Testis (tissue), 3 donors: ENCODE measurements around the gene TFAP2B. TPM values are rescaled to one million over a fixed set of nuclear protein-coding genes. Genes with fewer than 3 reads are reported as not detected.

ENCODE experiments used
- DNase-seq: peaks from one replicate; pipeline ENCODE4 v3.0.0-alpha.2; 2019
- H3K27ac ChIP-seq, 2 donors: fragments of 200-600 bp; sonication (generic); one replicate each; pipeline ENCODE4 v1.5.1; 2019
- H3K27me3 ChIP-seq: fragments of 200-600 bp; sonication (generic); one replicate; pipeline ENCODE4 v1.5.1; 2019
- H3K36me3 ChIP-seq: fragments of 200-600 bp; sonication (generic); one replicate; pipeline ENCODE4 v1.5.1; 2017; ENCODE audit warnings: low read depth; ENCODE audit errors: missing control alignments
- H3K4me1 ChIP-seq: fragments of 200-600 bp; sonication (generic); one replicate; pipeline ENCODE4 v1.5.1; 2019
- H3K4me3 ChIP-seq, 2 donors: fragments of 200-600 bp; sonication (generic); one replicate each; pipeline ENCODE4 v1.5.1; 2017 to 2019
- H3K9me3 ChIP-seq: fragments of 200-600 bp; sonication (generic); one replicate; pipeline ENCODE4 v1.5.1; 2017
- POLR2A ChIP-seq: fragments of 450-650 bp; IDR thresholded peaks from one replicate; pipeline ENCODE4 v1.6.1; 2017; ENCODE audit warnings: antibody characterized with exemption, mild to moderate bottlenecking, moderate library complexity
- WGBS, 2 donors: methylation state at CpG; one replicate each; pipeline ENCODE4 v1.1.5; 2018; 5-methylcytosine and 5-hydroxymethylcytosine counted together
- intact Hi-C: fragments of 100-400 bp; cut with DNase I; formaldehyde crosslinking; loops from one replicate; pipeline ENCODE4 v1.15.1; 2023; ENCODE audit warnings: low total_unique reads
- polyA plus RNA-seq: library from polyadenylated mRNA; stranded (reverse); fragments of 350-450 nt; fragmentation: Illumina TruSeq; extraction: RNeasy Lipid Tissue Mini Kit (QIAGEN cat#74804); gene quantifications from one replicate; pipeline ENCODE4 v1.2.3, GENCODE V29; 2014; ENCODE audit warnings: low read depth, low replicate concordance; ENCODE audit not compliant: insufficient read depth
- total RNA-seq, 2 donors: library from RNA; depleted of rRNA; stranded (reverse); fragments of >200 nt; gene quantifications; one replicate each; pipeline ENCODE4 v1.2.3, GENCODE V29; 2016
- TF ChIP-seq, protein P1 (sequence below), 3 experiments: fragments of 450-650 bp in 2 of 3; fragments of 200-600 bp in 1 of 3; sonication (generic) in 1 of 3; IDR thresholded peaks; one replicate each; pipeline ENCODE4 v1.5.1; 2016 to 2019; ENCODE audit warnings: antibody characterized with exemption in 3 of 3, mild to moderate bottlenecking in 2 of 3, moderate library complexity in 1 of 3

Gene TFAP2B
- total and polyA plus RNA-seq, 3 donors from 2014 or later, result 0.19 to 0.63 (median 0.24) TPM

DNA sequence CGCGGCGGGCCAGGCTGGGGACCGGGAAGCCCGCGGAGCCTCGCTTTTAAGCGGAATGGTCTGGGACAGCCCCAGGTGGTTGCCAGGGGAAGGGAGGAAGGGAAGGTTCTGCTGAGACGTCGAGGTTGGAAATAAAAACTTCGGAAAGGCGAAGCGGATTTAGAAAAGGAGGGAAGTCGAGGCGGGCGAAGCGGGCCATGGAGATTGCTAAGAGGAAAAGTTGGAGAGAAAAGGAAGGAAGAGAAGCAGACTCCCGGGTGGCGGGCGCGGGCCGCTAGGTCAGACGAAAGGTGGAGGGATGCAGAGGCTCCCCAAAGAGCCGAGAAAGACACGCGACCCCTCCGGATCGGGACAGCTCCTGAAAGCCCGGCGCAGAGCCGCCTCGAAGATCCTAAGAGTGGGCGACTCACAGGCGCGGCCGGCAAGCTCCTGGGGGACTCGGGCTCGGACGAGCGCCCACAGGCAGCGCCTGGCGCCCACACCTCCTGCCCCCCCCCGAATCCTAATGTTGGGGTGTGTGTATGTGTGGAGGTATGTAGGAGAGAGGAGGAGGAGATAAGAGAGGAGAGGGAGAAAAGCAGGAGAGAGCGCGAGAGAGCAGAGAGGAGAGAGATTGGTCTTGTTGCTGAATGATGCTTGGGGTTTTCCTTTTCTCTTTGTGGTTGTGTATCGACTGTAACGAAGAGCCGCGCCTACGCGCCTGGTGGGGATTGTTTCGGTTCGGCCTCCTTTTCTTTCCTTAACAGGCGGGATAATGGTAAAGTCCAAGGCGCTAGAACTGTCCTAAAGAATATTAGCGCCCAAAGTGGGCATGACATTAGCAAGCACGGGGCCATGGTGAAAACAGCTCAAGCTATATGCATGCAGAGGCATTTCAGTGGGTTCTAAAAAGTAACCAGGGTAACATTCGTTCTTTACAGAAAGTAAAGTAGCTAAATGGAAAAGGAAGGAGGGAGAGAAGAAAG is 1.5 kb downstream of the TFAP2B start:
- Histone ChIP-seq H3K27me3 (peaks cover 5% of the 10 kb centered on the region), H3K4me1 (peaks cover 3% of the 10 kb centered on the region), H3K36me3 (no peaks in the 10 kb centered on the region), H3K27ac (no peak overlapping the region), H3K4me3 (peak overlapping the region; percentile 6 to 21), H3K9me3 (no peaks in the 10 kb centered on the region)
- TF ChIP-seq, protein P1, sequence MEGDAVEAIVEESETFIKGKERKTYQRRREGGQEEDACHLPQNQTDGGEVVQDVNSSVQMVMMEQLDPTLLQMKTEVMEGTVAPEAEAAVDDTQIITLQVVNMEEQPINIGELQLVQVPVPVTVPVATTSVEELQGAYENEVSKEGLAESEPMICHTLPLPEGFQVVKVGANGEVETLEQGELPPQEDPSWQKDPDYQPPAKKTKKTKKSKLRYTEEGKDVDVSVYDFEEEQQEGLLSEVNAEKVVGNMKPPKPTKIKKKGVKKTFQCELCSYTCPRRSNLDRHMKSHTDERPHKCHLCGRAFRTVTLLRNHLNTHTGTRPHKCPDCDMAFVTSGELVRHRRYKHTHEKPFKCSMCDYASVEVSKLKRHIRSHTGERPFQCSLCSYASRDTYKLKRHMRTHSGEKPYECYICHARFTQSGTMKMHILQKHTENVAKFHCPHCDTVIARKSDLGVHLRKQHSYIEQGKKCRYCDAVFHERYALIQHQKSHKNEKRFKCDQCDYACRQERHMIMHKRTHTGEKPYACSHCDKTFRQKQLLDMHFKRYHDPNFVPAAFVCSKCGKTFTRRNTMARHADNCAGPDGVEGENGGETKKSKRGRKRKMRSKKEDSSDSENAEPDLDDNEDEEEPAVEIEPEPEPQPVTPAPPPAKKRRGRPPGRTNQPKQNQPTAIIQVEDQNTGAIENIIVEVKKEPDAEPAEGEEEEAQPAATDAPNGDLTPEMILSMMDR (IDR thresholded peaks at IDR 0.05), result no peak
- TF ChIP-seq POLR2A, result no peak
- DNase-seq, result no peak
- WGBS, 2 donors, result 1 to 2% methylated on average over 58 of the region's 58 CpGs
- intact Hi-C loops, result no loop called here

DNA sequence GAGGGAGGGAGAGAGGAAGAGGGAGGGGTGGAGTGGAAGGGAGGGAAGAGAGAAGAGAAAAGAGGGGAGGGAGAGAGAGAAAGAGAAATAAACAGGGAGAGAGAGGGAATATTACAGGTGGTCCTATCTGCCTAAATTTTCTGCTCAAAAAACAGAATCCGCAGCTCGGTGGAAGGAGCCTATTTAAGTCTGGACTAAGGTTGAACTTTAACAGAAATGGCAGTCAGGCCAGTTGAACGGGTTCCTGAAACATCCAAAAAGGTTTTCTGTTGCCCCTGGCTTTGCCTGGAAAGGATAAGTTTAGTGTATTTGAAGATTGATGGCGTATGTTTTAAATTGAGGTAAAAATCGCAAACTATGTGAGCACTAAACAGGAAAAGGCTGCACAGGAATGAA is 2.2 kb downstream of the TFAP2B start:
- Histone ChIP-seq H3K27me3 (peaks cover 5% of the 10 kb centered on the region), H3K36me3 (no peaks in the 10 kb centered on the region), H3K4me3 (peak overlapping the region in 1 of 2 donors; percentile 21), H3K27ac (no peak overlapping the region), H3K9me3 (no peaks in the 10 kb centered on the region), H3K4me1 (peaks cover 3% of the 10 kb centered on the region)
- TF ChIP-seq POLR2A, result no peak
- TF ChIP-seq, protein P1 (IDR thresholded peaks at IDR 0.05), result no peak
- WGBS, 2 donors, result 5 to 14% methylated on average over 5 of the region's 5 CpGs
- intact Hi-C loops, result no loop called here
- no peak for DNase-seq

DNA sequence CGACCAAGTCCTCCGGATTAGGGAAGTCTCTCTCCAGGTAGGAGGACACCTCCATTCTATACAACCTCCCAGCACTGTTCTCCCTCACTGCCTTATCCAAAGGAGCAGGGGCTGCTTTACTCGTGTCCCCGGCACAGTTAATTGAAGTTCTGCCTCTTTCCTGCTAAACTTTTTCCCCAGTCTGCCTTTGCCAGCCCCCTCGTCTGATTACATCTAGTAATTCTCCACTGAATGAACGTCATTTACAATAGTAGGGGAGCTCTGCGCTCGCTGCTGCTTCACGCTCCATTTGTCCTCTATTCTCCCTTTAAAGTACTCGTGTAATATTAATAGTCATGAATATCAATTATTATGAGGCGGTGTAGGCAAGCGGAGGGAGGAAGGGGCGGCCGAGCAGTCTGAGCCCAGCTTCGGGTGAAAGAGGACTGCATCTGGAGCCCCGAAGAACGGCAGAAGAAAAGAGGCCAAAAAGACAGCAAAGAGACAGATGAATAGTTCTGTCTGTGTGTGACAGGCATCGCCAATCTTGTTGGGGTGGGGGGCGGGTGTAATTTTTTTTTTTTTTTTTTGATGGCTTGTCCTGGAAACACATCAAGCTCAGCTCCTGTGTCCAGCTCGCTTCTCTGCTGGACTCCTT is 2.9 kb downstream of the TFAP2B start:
- intact Hi-C loops, result no loop called here
- WGBS, 2 donors, result 3% methylated on average over 20 of the region's 20 CpGs
- Histone ChIP-seq H3K4me3 (no peak overlapping the region), H3K9me3 (no peaks in the 10 kb centered on the region), H3K27me3 (peaks cover 5% of the 10 kb centered on the region), H3K36me3 (no peaks in the 10 kb centered on the region), H3K4me1 (peaks cover 3% of the 10 kb centered on the region), H3K27ac (no peak overlapping the region)
- DNase-seq, result no peak
- TF ChIP-seq, protein P1 (IDR thresholded peaks at IDR 0.05), result no peak
- TF ChIP-seq POLR2A, result no peak

DNA sequence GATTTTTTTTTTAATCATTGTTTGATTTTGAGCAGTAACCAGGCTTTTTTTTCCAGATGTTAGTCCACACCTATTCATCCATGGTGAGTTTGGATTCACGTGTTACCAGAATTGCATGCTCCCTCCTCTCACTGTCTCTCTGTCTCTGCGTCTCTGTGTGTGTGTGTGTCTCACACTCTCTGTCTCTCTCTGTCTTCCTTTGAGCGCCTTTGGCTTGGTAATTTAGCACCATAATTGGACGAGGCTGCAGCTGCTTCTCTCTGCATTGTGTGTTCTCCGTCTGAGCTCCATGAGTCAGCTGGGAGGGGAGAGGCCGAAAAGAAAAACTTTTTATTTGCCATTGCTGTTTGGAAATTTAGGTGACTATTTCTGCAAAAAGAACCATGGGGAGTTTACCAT is 3.4 kb downstream of the TFAP2B start:
- Histone ChIP-seq H3K27me3 (peaks cover 5% of the 10 kb centered on the region), H3K9me3 (no peaks in the 10 kb centered on the region), H3K36me3 (no peaks in the 10 kb centered on the region), H3K4me3 (no peak overlapping the region), H3K4me1 (peaks cover 3% of the 10 kb centered on the region), H3K27ac (no peak overlapping the region)
- WGBS, 2 donors, result 0 to 5% methylated on average over 6 of the region's 6 CpGs
- TF ChIP-seq, protein P1 (IDR thresholded peaks at IDR 0.05), result no peak
- no peak for TF ChIP-seq POLR2A
- no peak for DNase-seq
- intact Hi-C loops, result no loop called here
